K562 (cell line): ENCODE results near the gene HK1. TPM values are rescaled to one million over a fixed set of nuclear protein-coding genes. Genes with fewer than 3 reads are reported as not detected.
A peak's percentile ranks its signal among the peaks of the same experiment; 100 is the strongest.

ENCODE experiments used
- CEBPG ChIP-seq, 3 experiments: fragments of 200-800 bp in 1 of 3; sonication (Bioruptor generic) in 1 of 3; sonication (generic) in 1 of 3; formaldehyde crosslinking in 1 of 3; IDR thresholded peaks in 2 of 3; conservative IDR thresholded peaks in 1 of 3; 2 replicates each; pipeline versions ENCODE4 v1.6.1 to v1.8.0; 2016 to 2022; ENCODE audit warnings: missing compliant biosample characterization in 2 of 3, missing genetic modification characterization in 2 of 3, mild to moderate bottlenecking in 1 of 3, missing genetic modification reagents in 1 of 3
- HLTF ChIP-seq: fragments of 450-650 bp; IDR thresholded peaks from 2 replicates; pipeline ENCODE4 v1.6.1; 2016
- MTA2 ChIP-seq: fragments of 450-650 bp; IDR thresholded peaks from 2 replicates; pipeline ENCODE4 v1.6.1; 2016; ENCODE audit warnings: low read depth
- PCBP2 ChIP-seq: fragments of 200-400 bp; formaldehyde crosslinking; IDR thresholded peaks from 2 replicates; pipeline ENCODE4 v1.6.1; 2018; ENCODE audit warnings: low read length, low read depth, mild to moderate bottlenecking, moderate library complexity; ENCODE audit not compliant: poor library complexity, severe bottlenecking
- TRIM25 ChIP-seq: fragments of 450-650 bp; IDR thresholded peaks from 2 replicates; pipeline ENCODE4 v1.7.0; 2016; ENCODE audit warnings: borderline replicate concordance
- ZKSCAN8 ChIP-seq: fragments of 200-800 bp; sonication (Bioruptor generic); IDR thresholded peaks from 2 replicates; pipeline ENCODE4 v1.6.1; 2016; ENCODE audit warnings: missing genetic modification characterization, missing compliant biosample characterization
- ZNF23 ChIP-seq: fragments of 250-450 bp; sonication (Bioruptor Pico); IDR thresholded peaks from 2 replicates; pipeline ENCODE4 v1.4.0; 2020; ENCODE audit warnings: mild to moderate bottlenecking
- ZNF239 ChIP-seq: fragments of 250-450 bp; sonication (Bioruptor Pico); IDR thresholded peaks from 2 replicates; pipeline ENCODE4 v1.4.0; 2020; ENCODE audit warnings: mild to moderate bottlenecking
- polyA plus RNA-seq, 8 experiments: library from polyadenylated mRNA; depleted of rRNA in 4 of 8; stranded (reverse) in 5 of 8; unstranded in 3 of 8; fragments of >200 nt; fragmentation: Nextera tagmentation in 2 of 8; fragmentation: Illumina TruSeq in 1 of 8; extraction: Ambion mirVana in 2 of 8; extraction: Trizol in 1 of 8; gene quantifications; 2 replicates each; pipeline versions ENCODE4 v1.2.1 to v1.2.3, GENCODE V29; 2011 to 2014; ENCODE audit warnings: inconsistent platforms in 1 of 8, missing spikeins in 1 of 8
- total RNA-seq, 7 experiments: library from RNA; depleted of rRNA in 6 of 7; stranded (reverse); fragments of >200 nt in 6 of 7; fragmentation: Illumina TruSeq in 2 of 7; extraction: Trizol in 2 of 7; gene quantifications; 2 replicates each; pipeline versions ENCODE4 v1.2.1 to v1.2.3, GENCODE V29; 2011 to 2021; ENCODE audit warnings: low replicate concordance in 1 of 7
- TF ChIP-seq, protein P1 (sequence below): fragments of 450-650 bp; conservative IDR thresholded peaks from 2 replicates; pipeline ENCODE4 v1.6.1; 2016; ENCODE audit warnings: missing genetic modification characterization, low read depth, mild to moderate bottlenecking, missing compliant biosample characterization, moderate library complexity

HK1 gene
- total and polyA plus RNA-seq, 9 of the 15 experiments (the other 6 are each of a cell fraction or from before 2014, with no cell fraction given), result 29.2 to 444 (median 193) TPM

DNA sequence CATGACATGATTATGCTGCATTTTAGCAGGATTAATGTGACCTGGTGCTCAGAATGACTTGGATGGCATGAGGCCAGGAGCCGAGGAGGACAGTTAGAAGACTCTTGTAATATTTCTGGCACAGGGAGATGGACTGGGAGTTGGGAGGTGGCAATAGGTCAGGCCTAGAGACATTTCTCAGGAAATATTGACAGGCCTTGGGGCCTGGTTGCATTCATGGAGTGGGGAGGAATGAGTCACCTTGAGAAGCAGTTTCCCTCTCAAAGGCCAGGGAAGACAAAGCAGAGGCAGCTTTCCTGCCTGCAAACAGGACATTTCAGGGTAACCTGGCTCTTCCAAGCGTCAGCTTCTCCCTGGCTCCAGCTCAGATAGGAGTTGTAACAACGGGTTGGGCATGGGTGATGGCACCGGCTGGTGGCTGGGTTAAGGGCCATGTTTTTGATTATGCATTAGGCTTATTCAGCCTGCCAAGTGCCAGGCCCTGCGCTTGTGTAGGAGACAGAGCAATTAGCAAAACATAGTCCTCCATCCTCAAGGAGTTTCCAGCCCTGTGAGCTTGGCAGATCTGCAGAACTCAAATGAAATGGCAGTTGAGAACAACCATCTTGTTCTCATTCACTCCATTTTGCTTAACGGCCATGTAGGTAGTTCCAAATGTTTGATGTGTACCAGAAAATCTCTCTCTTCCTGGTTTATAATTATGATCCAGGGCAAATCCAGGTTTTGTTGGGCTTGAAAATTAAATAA is 38.2 kb downstream of the HK1 start (continued):
- TF ChIP-seq, protein P1, sequence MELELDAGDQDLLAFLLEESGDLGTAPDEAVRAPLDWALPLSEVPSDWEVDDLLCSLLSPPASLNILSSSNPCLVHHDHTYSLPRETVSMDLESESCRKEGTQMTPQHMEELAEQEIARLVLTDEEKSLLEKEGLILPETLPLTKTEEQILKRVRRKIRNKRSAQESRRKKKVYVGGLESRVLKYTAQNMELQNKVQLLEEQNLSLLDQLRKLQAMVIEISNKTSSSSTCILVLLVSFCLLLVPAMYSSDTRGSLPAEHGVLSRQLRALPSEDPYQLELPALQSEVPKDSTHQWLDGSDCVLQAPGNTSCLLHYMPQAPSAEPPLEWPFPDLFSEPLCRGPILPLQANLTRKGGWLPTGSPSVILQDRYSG (tag), result no peak; the same call in 1 of the 2 replicates
- TF ChIP-seq CEBPG (CRISPR knock-in tag; IDR thresholded peaks at IDR 0.05) (no peak; the same call in 1 of the 2 replicates), CEBPG (tag; conservative IDR thresholded peaks at IDR 0.05 in 1 of 2, IDR thresholded peaks at IDR 0.05 in 1 of 2) (no peak), ZKSCAN8 (CRISPR knock-in tag) (0 out of 2 replicates have a peak, but pooled peaks have one; percentile 57), ZNF23 (no peak), HLTF (no peak), ZNF239 (CRISPR knock-in tag) (no peak), TRIM25 (no peak), MTA2 (no peak), PCBP2 (no peak)
